ENCODE measurements around the gene TCF15. TPM values are rescaled to one million over a fixed set of nuclear protein-coding genes. Genes with fewer than 3 reads are reported as not detected.

Gene TCF15
- polyA plus RNA-seq, 3 donors: not detected

- TF ChIP-seq CTCF (IDR thresholded peaks at IDR 0.05): no peak
- no peaks in the 10 kb centered on the region for H4K20me1 ChIP-seq (ENCODE audit: insufficient read depth, low read length)
- 90% methylated on average over 2 of the region's 3 CpGs for WGBS (ENCODE audit: insufficient coverage)
- no peak overlapping the region for H3K4me3 ChIP-seq (replicated peaks in 1 of 3; ENCODE audit: low read depth in 2 of 3, low read length in 3 of 3)
- Mint-ChIP-seq H3K27me3 (ENCODE audit: low read depth in 3 of 3) (peaks cover 14 to 24% (median 16%) of the 10 kb centered on the region in 3 donors), H3K4me3 (no peak overlapping the region), H3K36me3 (no peaks in the 10 kb centered on the region), H3K9me3 (no peaks in the 10 kb centered on the region), H3K4me1 (no peaks in the 10 kb centered on the region), H3K27ac (no peak overlapping the region)
- no peak overlapping the region for H3K4me2 ChIP-seq (replicated peaks; ENCODE audit: extremely low read depth, low read length, poor library complexity, severe bottlenecking)
- H3K79me2 ChIP-seq (ENCODE audit: insufficient read depth, low read length): no peaks in the 10 kb centered on the region
- no peak overlapping the region for H3K27ac ChIP-seq (ENCODE audit: low read depth in 1 of 2, low read length in 2 of 2)
- no peak overlapping the region for H3K9ac ChIP-seq (ENCODE audit: insufficient read depth, low read length, poor library complexity, severe bottlenecking)
- no peaks in the 10 kb centered on the region for H3K9me3 ChIP-seq (replicated peaks in 1 of 2; ENCODE audit: control insufficient read depth in 1 of 2, insufficient read depth in 1 of 2, low read length in 2 of 2)
- no peak overlapping the region for H2AFZ ChIP-seq (ENCODE audit: insufficient read depth, low read depth, low read length, poor library complexity, severe bottlenecking)
- intact Hi-C loops (cut with micrococcal nuclease): no loop called here
- no peak for DNase-seq
- no peaks in the 10 kb centered on the region for H3K36me3 ChIP-seq (replicated peaks in 1 of 2; ENCODE audit: control insufficient read depth in 1 of 2, insufficient read depth in 2 of 2, low read length in 2 of 2)
- no peaks in the 10 kb centered on the region for H3K4me1 ChIP-seq (ENCODE audit: control insufficient read depth in 1 of 2, insufficient read depth in 2 of 2, low read length in 2 of 2)
- peaks cover 0 to 5% of the 10 kb centered on the region in 2 donors for H3K27me3 ChIP-seq (ENCODE audit: control insufficient read depth in 2 of 2, insufficient read depth in 2 of 2, low read length in 2 of 2)
These were observed 52.0 kb downstream of the TCF15 start for GRCh38 chr20:558117-558516.

DNA sequence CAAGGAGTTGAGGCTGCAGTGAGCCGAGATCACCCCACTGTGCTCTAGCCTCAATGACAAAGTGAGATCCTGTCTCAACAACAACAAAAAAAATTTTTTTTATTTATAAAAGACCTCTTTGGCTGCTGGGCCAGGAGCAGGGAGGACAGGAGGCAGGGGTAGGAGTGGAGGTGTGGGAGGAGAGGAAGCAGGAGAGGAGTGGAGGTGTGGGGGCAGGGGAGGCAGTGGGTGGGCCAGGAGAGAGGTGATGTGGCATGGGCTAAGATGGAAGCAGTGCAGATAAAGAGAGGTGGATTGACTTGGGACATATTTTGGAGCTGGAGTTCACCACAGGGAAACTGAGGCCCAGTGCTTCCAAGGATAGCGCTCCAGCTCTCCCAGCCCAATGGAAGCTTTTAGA is 53.1 kb downstream of the TCF15 start:
- WGBS (ENCODE audit: insufficient coverage): 100% methylated on average over 1 of the region's 2 CpGs
- no peaks in the 10 kb centered on the region for H3K9me3 Mint-ChIP-seq
- Histone ChIP-seq H3K27ac (ENCODE audit: low read depth in 1 of 2, low read length in 2 of 2) (no peak overlapping the region), H3K79me2 (ENCODE audit: insufficient read depth, low read length) (no peaks in the 10 kb centered on the region), H3K4me2 (replicated peaks; ENCODE audit: extremely low read depth, low read length, poor library complexity, severe bottlenecking) (no peak overlapping the region), H3K4me3 (replicated peaks in 1 of 3; ENCODE audit: low read depth in 2 of 3, low read length in 3 of 3) (no peak overlapping the region), H3K9me3 (replicated peaks in 1 of 2; ENCODE audit: control insufficient read depth in 1 of 2, insufficient read depth in 1 of 2, low read length in 2 of 2) (no peaks in the 10 kb centered on the region), H3K9ac (ENCODE audit: insufficient read depth, low read length, poor library complexity, severe bottlenecking) (no peak overlapping the region), H3K4me1 (ENCODE audit: control insufficient read depth in 1 of 2, insufficient read depth in 2 of 2, low read length in 2 of 2) (no peaks in the 10 kb centered on the region), H3K27me3 (ENCODE audit: control insufficient read depth in 2 of 2, insufficient read depth in 2 of 2, low read length in 2 of 2) (peaks cover 0 to 5% of the 10 kb centered on the region in 2 donors), H3K36me3 (replicated peaks in 1 of 2; ENCODE audit: control insufficient read depth in 1 of 2, insufficient read depth in 2 of 2, low read length in 2 of 2) (no peaks in the 10 kb centered on the region), H2AFZ (ENCODE audit: insufficient read depth, low read depth, low read length, poor library complexity, severe bottlenecking) (no peak overlapping the region), H4K20me1 (ENCODE audit: insufficient read depth, low read length) (no peaks in the 10 kb centered on the region)
- DNase-seq: no peak
- no peaks in the 10 kb centered on the region for H3K4me1 Mint-ChIP-seq
- no peak overlapping the region for H3K27ac Mint-ChIP-seq
- no peaks in the 10 kb centered on the region for H3K36me3 Mint-ChIP-seq
- H3K27me3 Mint-ChIP-seq (ENCODE audit: low read depth in 3 of 3): peaks cover 16 to 24% (median 22%) of the 10 kb centered on the region in 3 donors
- TF ChIP-seq CTCF (IDR thresholded peaks at IDR 0.05): no peak
- intact Hi-C loops (cut with micrococcal nuclease): no loop called here
- no peak overlapping the region for H3K4me3 Mint-ChIP-seq

Data from CD14-positive monocyte (primary cell).